Skeletal muscle satellite cell (primary cell): ENCODE measurements around the gene TMEM203.
"Not testable (repeated sequence)": the region's sequence is repeated elsewhere in the genome, so short reads cannot be mapped to it uniquely, and the experiment has no call there.

Experiments
- H3K27me3 ChIP-seq: 2 replicates; pipeline ENCODE4 v1.7.0; 2013; ENCODE audit warnings: low read length; ENCODE audit not compliant: control insufficient read depth, insufficient read depth
- H3K36me3 ChIP-seq: 2 replicates; pipeline ENCODE4 v1.7.0; 2013; ENCODE audit warnings: mild to moderate bottlenecking, control low read depth, low read length; ENCODE audit not compliant: insufficient read depth
- H3K4me1 ChIP-seq: 2 replicates; pipeline ENCODE4 v1.7.0; 2013; ENCODE audit warnings: low read length; ENCODE audit not compliant: control insufficient read depth, insufficient read depth
- H3K4me2 ChIP-seq: 2 replicates; pipeline ENCODE4 v1.7.0; 2013; ENCODE audit warnings: mild to moderate bottlenecking, low read length
- H3K4me3 ChIP-seq: 2 replicates; pipeline ENCODE4 v1.7.0; 2013; ENCODE audit warnings: low read length
- H3K9ac ChIP-seq: 2 replicates; pipeline ENCODE4 v1.7.0; 2013; ENCODE audit warnings: mild to moderate bottlenecking, low read depth, low read length, moderate library complexity
- H3K9me3 ChIP-seq: replicated peaks from 2 replicates; pipeline ENCODE4 v1.7.0; 2013; ENCODE audit warnings: mild to moderate bottlenecking, control low read depth, low read length

TMEM203 gene

GRCh38 chr9:137245450-137246421 lies 40.3 kb upstream of the TMEM203 start:
- H3K9me3 ChIP-seq = no peaks in the 10 kb centered on the region
- H3K4me3 ChIP-seq = no peak overlapping the region
- H3K4me2 ChIP-seq = no peak overlapping the region
- no peak overlapping the region for H3K9ac ChIP-seq
- peaks cover 11% of the 10 kb centered on the region for H3K4me1 ChIP-seq
- H3K36me3 ChIP-seq = peaks cover 26% of the 10 kb centered on the region
- no peaks in the 10 kb centered on the region for H3K27me3 ChIP-seq

- no peak overlapping the region for H3K4me3 ChIP-seq
- H3K27me3 ChIP-seq = no peaks in the 10 kb centered on the region
- peaks cover 26% of the 10 kb centered on the region for H3K36me3 ChIP-seq
- H3K9me3 ChIP-seq = no peaks in the 10 kb centered on the region
- peaks cover 12% of the 10 kb centered on the region for H3K4me1 ChIP-seq
- H3K4me2 ChIP-seq = peak overlapping the region; percentile 1
- H3K9ac ChIP-seq = no peak overlapping the region
Measured at GRCh38 chr9:137244486-137245449, 39.3 kb upstream of the TMEM203 start.

- no peak overlapping the region for H3K9ac ChIP-seq
- H3K27me3 ChIP-seq = no peaks in the 10 kb centered on the region
- peak overlapping the region; percentile 100 for H3K4me2 ChIP-seq
- H3K4me1 ChIP-seq = peaks cover 21% of the 10 kb centered on the region
- no peaks in the 10 kb centered on the region for H3K9me3 ChIP-seq
- H3K36me3 ChIP-seq = peaks cover 26% of the 10 kb centered on the region
- H3K4me3 ChIP-seq = no peak overlapping the region
Measured at GRCh38 chr9:137243626-137244485, 38.4 kb upstream of the TMEM203 start.

- not testable (repeated sequence) for H3K9me3 ChIP-seq, H3K27me3 ChIP-seq, H3K9ac ChIP-seq
- peaks cover 26% of the 10 kb centered on the region for H3K36me3 ChIP-seq
- H3K4me3 ChIP-seq = peak overlapping the region; percentile 96
- peak overlapping the region; percentile 100 for H3K4me2 ChIP-seq
- peaks cover 25% of the 10 kb centered on the region for H3K4me1 ChIP-seq
Measured at GRCh38 chr9:137243266-137243625, 37.8 kb upstream of the TMEM203 start.

GRCh38 chr9:137242269-137243203 lies 37.1 kb upstream of the TMEM203 start:
- peak overlapping the region; percentile 96 for H3K4me3 ChIP-seq
- H3K36me3 ChIP-seq = peaks cover 26% of the 10 kb centered on the region
- peak overlapping the region; percentile 100 for H3K4me2 ChIP-seq
- H3K27me3 ChIP-seq = no peaks in the 10 kb centered on the region
- H3K9me3 ChIP-seq = no peaks in the 10 kb centered on the region
- H3K4me1 ChIP-seq = peaks cover 30% of the 10 kb centered on the region
- peak overlapping the region; percentile 86 for H3K9ac ChIP-seq

- Histone ChIP-seq H3K36me3 (peaks cover 26% of the 10 kb centered on the region), H3K4me2 (peak overlapping the region; percentile 100), H3K9me3 (no peaks in the 10 kb centered on the region), H3K4me3 (peak overlapping the region; percentile 96), H3K4me1 (peaks cover 34% of the 10 kb centered on the region), H3K9ac (peak overlapping the region; percentile 86), H3K27me3 (no peaks in the 10 kb centered on the region)
Measured at GRCh38 chr9:137241490-137242268, 36.2 kb upstream of the TMEM203 start.

GRCh38 chr9:137240841-137241489 lies 35.5 kb upstream of the TMEM203 start, which contains the start of gene TUBB4B:
Gene TUBB4B (plus strand): TSS chr9:137241287. CDS start chr9:137241361, 74 bp downstream.
- Histone ChIP-seq H3K4me2 (peak within 1 kb of the TSS; percentile 100), H3K9ac (peak within 1 kb of the TSS; percentile 89), H3K9me3 (no peaks in the 10 kb centered on the region), H3K4me1 (peaks cover 39% of the 10 kb centered on the region), H3K4me3 (peak within 1 kb of the TSS; percentile 96), H3K27me3 (no peaks in the 10 kb centered on the region), H3K36me3 (peaks cover 26% of the 10 kb centered on the region)

GRCh38 chr9:137240318-137240840 lies 34.9 kb upstream of the TMEM203 start:
- Histone ChIP-seq H3K4me3 (peak overlapping the region; percentile 82), H3K9me3 (no peaks in the 10 kb centered on the region), H3K27me3 (no peaks in the 10 kb centered on the region), H3K36me3 (peaks cover 26% of the 10 kb centered on the region), H3K9ac (peak overlapping the region; percentile 89), H3K4me2 (peak overlapping the region; percentile 96), H3K4me1 (peaks cover 40% of the 10 kb centered on the region)

GRCh38 chr9:137239541-137240200 lies 34.2 kb upstream of the TMEM203 start:
- peak overlapping the region; percentile 89 for H3K9ac ChIP-seq

More at GRCh38 chr9:137239541-137240200, 34.2 kb upstream of the TMEM203 start:
- peaks cover 26% of the 10 kb centered on the region for H3K36me3 ChIP-seq
- not testable (repeated sequence) for H3K9me3 ChIP-seq, H3K27me3 ChIP-seq
- peak overlapping the region; percentile 82 for H3K4me3 ChIP-seq
- peak overlapping the region; percentile 96 for H3K4me2 ChIP-seq
- H3K4me1 ChIP-seq = peaks cover 40% of the 10 kb centered on the region
